ENCODE data around the gene PDE6A. TPM values are rescaled to one million over a fixed set of nuclear protein-coding genes. Genes with fewer than 3 reads are reported as not detected.
A peak's percentile ranks its signal among the peaks of the same experiment; 100 is the strongest.
"Not testable (repeated sequence)": the region's sequence is repeated elsewhere in the genome, so short reads cannot be mapped to it uniquely, and the experiment has no call there.

The PDE6A gene
- total and polyA plus RNA-seq, 9 donors = 0.05 to 0.68 (median 0.15) TPM

DNA sequence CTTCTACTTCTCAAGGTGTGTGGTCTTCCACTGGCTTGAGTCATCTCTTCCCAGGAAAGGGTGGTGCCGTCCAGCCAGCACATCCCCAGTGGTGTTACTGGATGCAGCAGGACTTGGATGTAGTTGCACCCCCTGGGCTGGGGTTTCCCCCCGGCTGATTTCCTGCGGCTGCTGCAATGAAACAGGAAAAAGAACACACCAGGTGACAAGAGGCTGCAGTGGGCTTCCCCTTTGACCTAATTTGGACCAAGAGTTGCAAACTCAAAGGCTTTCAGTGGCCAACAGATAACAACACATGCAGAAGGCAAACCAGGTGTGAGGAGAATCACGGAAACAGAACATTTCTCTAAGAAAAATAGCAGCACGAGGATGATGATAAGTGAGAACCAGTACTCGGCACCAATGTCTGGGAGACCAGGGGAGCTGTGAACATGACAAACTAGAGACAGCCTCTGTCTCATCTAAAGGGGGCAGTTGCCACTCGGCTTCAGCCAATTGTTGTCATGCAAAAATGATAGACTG is 83.7 kb downstream of the PDE6A start:
- 63 to 68% (median 67%) methylated on average over 7 of the region's 7 CpGs for WGBS, 3 donors
- DNase-seq = no peak

GRCh38 chr5:149859746-149860145 is 84.8 kb downstream of the PDE6A start:
- no peak for DNase-seq
- Histone ChIP-seq H3K4me3 (no peak overlapping the region), H3K36me3 (no peaks in the 10 kb centered on the region), H3K9me3 (no peaks in the 10 kb centered on the region), H3K4me1 (ENCODE audit: insufficient read depth) (no peaks in the 10 kb centered on the region), H3K27ac (no peak overlapping the region), H3K27me3 (no peaks in the 10 kb centered on the region)
- intact Hi-C loops (cut with DNase I) = no loop called here
- 96 to 99% (median 98%) methylated on average over 4 of the region's 4 CpGs for WGBS, 3 donors
- TF ChIP-seq POLR2A (IDR thresholded peaks at IDR 0.05) (no peak), EP300 (IDR thresholded peaks at IDR 0.05) (no peak)
- TF ChIP-seq, protein P1, sequence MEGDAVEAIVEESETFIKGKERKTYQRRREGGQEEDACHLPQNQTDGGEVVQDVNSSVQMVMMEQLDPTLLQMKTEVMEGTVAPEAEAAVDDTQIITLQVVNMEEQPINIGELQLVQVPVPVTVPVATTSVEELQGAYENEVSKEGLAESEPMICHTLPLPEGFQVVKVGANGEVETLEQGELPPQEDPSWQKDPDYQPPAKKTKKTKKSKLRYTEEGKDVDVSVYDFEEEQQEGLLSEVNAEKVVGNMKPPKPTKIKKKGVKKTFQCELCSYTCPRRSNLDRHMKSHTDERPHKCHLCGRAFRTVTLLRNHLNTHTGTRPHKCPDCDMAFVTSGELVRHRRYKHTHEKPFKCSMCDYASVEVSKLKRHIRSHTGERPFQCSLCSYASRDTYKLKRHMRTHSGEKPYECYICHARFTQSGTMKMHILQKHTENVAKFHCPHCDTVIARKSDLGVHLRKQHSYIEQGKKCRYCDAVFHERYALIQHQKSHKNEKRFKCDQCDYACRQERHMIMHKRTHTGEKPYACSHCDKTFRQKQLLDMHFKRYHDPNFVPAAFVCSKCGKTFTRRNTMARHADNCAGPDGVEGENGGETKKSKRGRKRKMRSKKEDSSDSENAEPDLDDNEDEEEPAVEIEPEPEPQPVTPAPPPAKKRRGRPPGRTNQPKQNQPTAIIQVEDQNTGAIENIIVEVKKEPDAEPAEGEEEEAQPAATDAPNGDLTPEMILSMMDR (IDR thresholded peaks at IDR 0.05) = no peak

More for the DNA sequence above, 83.7 kb downstream of the PDE6A start:
- H3K36me3 ChIP-seq = no peaks in the 10 kb centered on the region
- no peaks in the 10 kb centered on the region for H3K27me3 ChIP-seq
- H3K4me3 ChIP-seq = no peak overlapping the region
- H3K4me1 ChIP-seq (ENCODE audit: insufficient read depth) = no peaks in the 10 kb centered on the region
- H3K27ac ChIP-seq = no peak overlapping the region
- no peaks in the 10 kb centered on the region for H3K9me3 ChIP-seq
- intact Hi-C loops (cut with DNase I) = no loop called here
- TF ChIP-seq POLR2A (IDR thresholded peaks at IDR 0.05) (no peak), EP300 (IDR thresholded peaks at IDR 0.05) (no peak)
- TF ChIP-seq, protein P1 (IDR thresholded peaks at IDR 0.05) = no peak

GRCh38 chr5:149858481-149858880 is 86.1 kb downstream of the PDE6A start:
- WGBS, 3 donors = 96 to 99% (median 98%) methylated on average over 5 to 6 of the region's 6 CpGs
- H3K27ac ChIP-seq = not testable (repeated sequence)

GRCh38 chr5:149857499-149857898 is 87.1 kb downstream of the PDE6A start:
- H3K36me3 ChIP-seq = no peaks in the 10 kb centered on the region
- intact Hi-C loops (cut with DNase I) = no loop called here
- H3K27me3 ChIP-seq = no peaks in the 10 kb centered on the region
- WGBS, 3 donors = 44 to 54% (median 46%) methylated on average over 4 of the region's 4 CpGs
- H3K27ac ChIP-seq = no peak overlapping the region
- peak in 3 of 5 donors; percentile 25 to 72 (median 38) for DNase-seq
- H3K4me3 ChIP-seq = no peak overlapping the region
- H3K9me3 ChIP-seq = no peaks in the 10 kb centered on the region
- no peaks in the 10 kb centered on the region for H3K4me1 ChIP-seq (ENCODE audit: insufficient read depth)
- TF ChIP-seq POLR2A (IDR thresholded peaks at IDR 0.05) (no peak), EP300 (IDR thresholded peaks at IDR 0.05) (no peak)
- TF ChIP-seq, protein P1 (IDR thresholded peaks at IDR 0.05) = no peak

More at GRCh38 chr5:149858481-149858880, 86.1 kb downstream of the PDE6A start:
- intact Hi-C loops (cut with DNase I); H3K9me3 ChIP-seq; H3K36me3 ChIP-seq; DNase-seq; H3K27me3 ChIP-seq; H3K4me3 ChIP-seq; H3K4me1 ChIP-seq (ENCODE audit: insufficient read depth): not testable (repeated sequence)

- 67 to 76% (median 76%) methylated on average over 4 of the region's 4 CpGs for WGBS, 3 donors
- no peaks in the 10 kb centered on the region for H3K36me3 ChIP-seq
- TF ChIP-seq POLR2A (IDR thresholded peaks at IDR 0.05) (no peak), EP300 (IDR thresholded peaks at IDR 0.05) (no peak)
- TF ChIP-seq, protein P1 (IDR thresholded peaks at IDR 0.05) = no peak
- H3K4me3 ChIP-seq = no peak overlapping the region
- no peaks in the 10 kb centered on the region for H3K4me1 ChIP-seq (ENCODE audit: insufficient read depth)
- H3K27me3 ChIP-seq = no peaks in the 10 kb centered on the region
- DNase-seq = no peak
- intact Hi-C loops (cut with DNase I) = no loop called here
- H3K27ac ChIP-seq = no peak overlapping the region
- H3K9me3 ChIP-seq = no peaks in the 10 kb centered on the region
These were observed 89.2 kb downstream of the PDE6A start for GRCh38 chr5:149855366-149855765.

All from ovary (tissue), 9 donors.